Mammary epithelial cell (primary cell): ENCODE results near the gene MYO5C.

Experiments
- CTCF ChIP-seq, 2 donors: IDR thresholded peaks in 1 of 2; conservative IDR thresholded peaks in 1 of 2; 2 replicates each; pipeline ENCODE4 v1.5.1; 2011 to 2012; ENCODE audit warnings: inconsistent platforms in 2 of 2, low read length in 2 of 2, mild to moderate bottlenecking in 2 of 2, control low read depth in 1 of 2, low read depth in 1 of 2; ENCODE audit not compliant: insufficient read depth in 1 of 2; ENCODE audit errors: extremely low read depth in 1 of 2
- EZH2 ChIP-seq: IDR thresholded peaks from 2 replicates; pipeline ENCODE4 v1.6.1; 2012; ENCODE audit warnings: low read length, inconsistent platforms, borderline replicate concordance

DNA sequence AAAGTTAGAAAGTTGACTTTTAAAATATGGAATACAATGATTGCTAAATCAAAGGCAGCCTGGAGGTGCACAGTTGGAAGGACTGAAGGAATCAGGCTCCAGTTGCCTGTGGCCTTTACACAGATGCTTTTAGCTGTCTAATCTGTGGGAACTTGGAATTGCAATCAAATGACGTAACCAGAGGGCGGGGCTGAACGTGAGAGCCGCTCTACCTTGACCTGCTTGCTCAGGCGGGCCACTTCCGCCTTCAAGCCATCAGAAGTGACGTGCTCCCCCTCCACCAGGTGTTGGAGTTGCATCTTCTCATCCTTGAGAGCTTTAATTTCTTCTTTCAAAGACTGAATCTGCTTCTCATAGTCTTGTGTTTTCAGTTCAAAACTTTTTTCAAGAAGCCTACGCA is 66.7 kb downstream of the MYO5C start:
- TF ChIP-seq CTCF (conservative IDR thresholded peaks at IDR 0.05 in 1 of 2, IDR thresholded peaks at IDR 0.05 in 1 of 2; ENCODE audit: extremely low read depth in 1 of 2, insufficient read depth in 1 of 2, low read depth in 1 of 2, low read length in 2 of 2), result no peak
- no peak for TF ChIP-seq EZH2
